GM19455 (cell line): Measurements from ENCODE around the gene IFI30.

Experiments used
- ATAC-seq: cut with Tn5 transposase; IDR thresholded peaks from one replicate; pipeline ENCODE4 v1.9.1; 2021; ENCODE audit not compliant: unreplicated experiment

Gene IFI30

GRCh38 chr19:18223860-18224524, 50.4 kb downstream of the IFI30 start:
- ATAC-seq, result peak; percentile 16

DNA sequence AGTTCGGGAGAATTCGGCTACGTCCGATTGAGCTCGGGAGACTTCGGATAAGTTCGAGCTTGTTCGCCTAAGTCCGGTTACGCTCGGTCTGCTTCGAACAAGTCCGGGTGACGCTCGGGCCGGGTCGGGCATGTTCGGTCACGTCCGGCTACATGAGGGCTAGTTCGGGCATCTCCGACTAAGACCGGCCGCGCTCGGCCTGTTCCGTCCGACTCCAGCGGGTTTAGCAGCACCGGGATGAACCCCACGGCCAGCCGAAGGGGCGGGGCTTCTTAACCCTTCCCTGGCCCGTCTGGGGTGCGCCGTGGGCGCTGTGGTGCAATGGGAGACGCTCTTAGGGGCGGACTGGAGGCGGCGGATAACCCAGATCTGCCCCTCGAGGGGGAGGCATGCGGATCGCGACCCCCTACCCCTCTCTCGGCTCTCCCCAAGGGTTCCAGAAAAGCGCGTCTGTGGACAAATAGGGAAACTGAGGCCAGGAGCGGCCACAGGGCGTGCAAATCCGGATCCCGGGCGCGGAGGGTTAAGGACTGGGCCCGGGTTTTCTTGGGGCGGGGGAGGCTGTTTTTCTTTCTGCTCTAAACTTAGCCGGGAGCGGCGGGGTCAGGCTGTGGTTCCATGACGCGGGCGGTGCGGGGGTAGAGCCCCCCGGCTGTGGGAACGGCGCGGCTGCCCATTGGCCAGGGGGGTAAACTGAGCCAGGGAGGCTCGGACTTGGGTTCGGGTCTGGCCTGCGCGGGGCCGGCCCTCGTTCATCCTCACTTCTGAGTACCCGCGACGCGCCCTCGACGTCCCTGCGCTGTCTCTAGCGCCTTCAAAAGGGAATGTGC, 51.1 kb downstream of the IFI30 start:
- peak; percentile 82 for ATAC-seq

DNA sequence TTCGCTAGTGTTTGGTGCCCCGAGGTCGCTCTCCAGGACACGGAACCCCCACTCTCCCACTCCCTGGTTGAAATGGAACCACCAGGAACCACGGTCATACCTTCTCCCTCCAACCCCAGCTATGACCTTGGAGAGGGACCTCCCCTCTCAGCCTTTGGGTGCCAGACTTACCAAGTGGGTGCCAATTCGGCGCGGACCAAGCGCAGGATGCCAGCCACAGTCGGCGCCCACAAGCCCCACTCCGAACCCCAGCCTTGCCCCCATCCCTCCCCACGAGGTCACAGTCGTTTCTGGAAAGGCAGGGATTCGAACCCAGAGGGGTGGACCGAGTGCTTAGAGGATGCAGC, 51.7 kb downstream of the IFI30 start:
- ATAC-seq, result no peak

DNA sequence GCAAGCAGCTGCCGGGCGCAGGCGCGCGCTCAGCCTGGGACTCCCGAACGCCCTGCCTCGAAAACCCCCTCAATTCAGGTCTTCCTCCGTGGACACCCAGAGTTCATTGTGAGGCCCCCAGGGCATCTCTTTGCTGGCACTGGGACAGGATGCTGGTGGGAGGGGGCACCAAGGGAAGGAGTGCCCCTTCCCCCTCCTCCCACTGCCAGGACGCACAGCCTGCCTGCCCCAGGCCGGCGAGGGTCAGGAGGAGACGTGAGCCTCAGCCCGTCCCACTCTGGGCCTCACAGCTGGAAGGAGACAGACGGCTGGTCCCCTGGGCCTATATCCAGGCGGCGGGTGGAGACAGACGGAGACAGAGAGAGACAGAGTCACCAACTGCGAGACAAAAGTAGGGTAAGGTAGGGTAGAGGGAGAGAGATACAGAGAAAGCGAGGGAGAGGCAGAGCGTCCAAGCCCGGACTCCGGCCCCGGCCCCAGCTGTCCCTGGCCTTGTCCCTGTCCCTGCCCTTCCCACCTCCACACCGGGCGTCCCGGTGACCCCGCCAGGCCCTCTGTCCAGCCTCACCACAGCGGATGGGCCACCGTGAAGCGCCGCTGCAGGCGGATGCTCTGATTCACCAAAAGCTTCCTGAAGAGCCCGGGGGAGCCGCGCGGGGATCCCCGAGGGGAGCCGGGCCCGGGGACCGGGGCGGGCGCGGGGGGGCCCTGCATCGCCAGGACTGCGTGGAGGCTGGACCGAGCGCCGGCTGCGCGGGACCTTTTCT, 52.3 kb downstream of the IFI30 start, which contains the start of gene PDE4C:
PDE4C (minus strand) TSS at position 737 of the 767 bp plus-strand sequence; CDS start at position 714, 23 bp downstream.
- no peak for ATAC-seq

- ATAC-seq, result no peak
Observed at GRCh38 chr19:18226956-18227780, 53.6 kb downstream of the IFI30 start.
